SK-N-SH (cell line): Measurements from ENCODE around the gene THADA. TPM values are rescaled to one million over a fixed set of nuclear protein-coding genes. Genes with fewer than 3 reads are reported as not detected.

Source experiments
- CTCF ChIA-PET: fragments of 300-600, 350-600 bp; formaldehyde crosslinking; extraction: SDS; loops from one replicate; lab custom pipeline; 2021; lab: Yijun Ruan, JAX
- POLR2A ChIA-PET: fragments of 350-600 bp; sonication (Branson Sonifier 250); formaldehyde crosslinking; extraction: SDS; loops from one replicate; lab custom pipeline; 2020; ENCODE audit warnings: antibody characterized with exemption, inconsistent platforms; lab: Yijun Ruan, JAX
- DNase-seq: peaks from one replicate; pipeline ENCODE4 v3.0.0; 2012
- H2AFZ ChIP-seq: fragments of 200-600 bp; sonication (generic); 2 replicates; pipeline ENCODE4 v1.8.1; 2016; ENCODE audit warnings: antibody characterized with exemption, mild to moderate bottlenecking, low read depth
- H3F3A ChIP-seq: fragments of 200-600 bp; sonication (generic); replicated peaks from 2 replicates; pipeline ENCODE3; 2016; ENCODE audit warnings: antibody characterized with exemption, mild to moderate bottlenecking; ENCODE audit not compliant: insufficient read depth
- H3K27ac ChIP-seq, 2 experiments: fragments of 200-500 bp in 1 of 2; fragments of 200-600 bp in 1 of 2; sonication (Bioruptor generic) in 1 of 2; sonication (generic), shearing (Covaris generic) in 1 of 2; 2 replicates each; pipeline versions ENCODE4 v1.5.1 to v1.6.1; 2014 to 2016; ENCODE audit warnings: low read depth in 2 of 2, inconsistent platforms in 1 of 2, low read length in 1 of 2, mild to moderate bottlenecking in 1 of 2, mixed read lengths in 1 of 2
- H3K27me3 ChIP-seq: fragments of 200-600 bp; sonication (generic), shearing (Covaris generic); 2 replicates; pipeline ENCODE4 v1.6.1; 2016; ENCODE audit warnings: mixed run types; ENCODE audit not compliant: insufficient read depth
- H3K36me3 ChIP-seq, 2 experiments: fragments of 200-500 bp in 1 of 2; fragments of 200-600 bp in 1 of 2; sonication (Bioruptor generic) in 1 of 2; sonication (generic) in 1 of 2; replicated peaks in 1 of 2; 2 replicates each; pipeline versions ENCODE3 to v1.5.1; 2014 to 2016; ENCODE audit warnings: low read length in 1 of 2, mild to moderate bottlenecking in 1 of 2; ENCODE audit not compliant: insufficient read depth in 2 of 2, control insufficient read depth in 1 of 2
- H3K4me1 ChIP-seq, 2 experiments: fragments of 200-500 bp in 1 of 2; fragments of 200-600 bp in 1 of 2; sonication (Bioruptor generic) in 1 of 2; sonication (generic), shearing (Covaris generic) in 1 of 2; 2 replicates each; pipeline versions ENCODE4 v1.5.1 to v1.6.1; 2014 to 2016; ENCODE audit warnings: low read depth in 1 of 2, low read length in 1 of 2, mixed run types in 1 of 2; ENCODE audit not compliant: insufficient read depth in 2 of 2, control insufficient read depth in 1 of 2
- H3K4me2 ChIP-seq: fragments of 200-600 bp; sonication (generic), shearing (Covaris generic); 2 replicates; pipeline ENCODE4 v1.6.1; 2017; ENCODE audit warnings: mixed run types
- H3K4me3 ChIP-seq, 2 experiments: fragments of 200-500 bp in 1 of 2; fragments of 200-600 bp in 1 of 2; sonication (Bioruptor generic) in 1 of 2; sonication (generic), shearing (Covaris generic) in 1 of 2; 2 replicates each; pipeline versions ENCODE4 v1.5.1 to v1.8.1; 2014 to 2016; ENCODE audit warnings: low read depth in 2 of 2, inconsistent platforms in 1 of 2, low read length in 1 of 2, mild to moderate bottlenecking in 1 of 2, mixed read lengths in 1 of 2, moderate library complexity in 1 of 2
- H3K79me2 ChIP-seq: fragments of 200-600 bp; sonication (generic); 2 replicates; pipeline ENCODE4 v1.8.1; 2017; ENCODE audit warnings: mild to moderate bottlenecking; ENCODE audit not compliant: insufficient read depth
- H3K9ac ChIP-seq: fragments of 200-600 bp; sonication (generic); 2 replicates; pipeline ENCODE4 v1.6.1; 2017; ENCODE audit warnings: mixed run types
- H3K9me2 ChIP-seq: fragments of 200-600 bp; sonication (generic); 2 replicates; pipeline ENCODE4 v1.6.1; 2017; ENCODE audit warnings: mixed run types
- H3K9me3 ChIP-seq: fragments of 200-600 bp; sonication (generic); 2 replicates; pipeline ENCODE4 v1.6.1; 2017; ENCODE audit warnings: mixed run types, mild to moderate bottlenecking, moderate library complexity
- H4K20me1 ChIP-seq: fragments of 200-600 bp; sonication (generic); 2 replicates; pipeline ENCODE4 v1.6.1; 2017; ENCODE audit warnings: mild to moderate bottlenecking, mixed run types; ENCODE audit not compliant: insufficient read depth
- ELF1 ChIP-seq: IDR thresholded peaks from 2 replicates; pipeline ENCODE4 v1.4.0; 2012
- EZH2phosphoT487 ChIP-seq: fragments of 200-600 bp; sonication (generic); IDR thresholded peaks from 2 replicates; pipeline ENCODE4 v1.6.1; 2017; ENCODE audit warnings: low read depth, mixed run types, mild to moderate bottlenecking, antibody characterized with exemption, moderate library complexity, borderline replicate concordance
- FOXJ3 ChIP-seq: sonication (generic); formaldehyde crosslinking; IDR thresholded peaks from 2 replicates; pipeline ENCODE4 v1.5.1; 2020; ENCODE audit warnings: mild to moderate bottlenecking, missing genetic modification reagents
- GATA2 ChIP-seq: sonication (generic); formaldehyde crosslinking; IDR thresholded peaks from 2 replicates; pipeline ENCODE4 v1.5.0; 2020; ENCODE audit warnings: mild to moderate bottlenecking, missing genetic modification reagents
- MXI1 ChIP-seq: IDR thresholded peaks from 2 replicates; pipeline ENCODE4 v1.6.1; 2012; ENCODE audit warnings: mild to moderate bottlenecking, low read depth, low read length, improper control_type of control experiment
- PBX3 ChIP-seq: IDR thresholded peaks from 2 replicates; pipeline ENCODE4; 2012
- RAD21 ChIP-seq: IDR thresholded peaks from 2 replicates; pipeline ENCODE4 v1.6.1; 2012; ENCODE audit warnings: mild to moderate bottlenecking, low read length
- RXRA ChIP-seq: IDR thresholded peaks from 2 replicates; pipeline ENCODE4 v1.4.0; 2012; ENCODE audit warnings: low read depth, mild to moderate bottlenecking, borderline replicate concordance
- SMC3 ChIP-seq: IDR thresholded peaks from 2 replicates; pipeline ENCODE4 v1.6.1; 2012; ENCODE audit warnings: low read depth, low read length, improper control_type of control experiment
- TAF1 ChIP-seq: IDR thresholded peaks from 2 replicates; pipeline ENCODE4 v1.6.1; 2012; ENCODE audit warnings: low read depth, mild to moderate bottlenecking, low read length, moderate library complexity, borderline replicate concordance
- TEAD4 ChIP-seq: IDR thresholded peaks from 2 replicates; pipeline ENCODE4 v1.4.0; 2012; ENCODE audit warnings: mild to moderate bottlenecking, borderline replicate concordance; ENCODE audit not compliant: insufficient read depth
- WGBS: methylation state at CpG from one replicate; pipeline ENCODE4 v1.1.6; 2017; ENCODE audit warnings: low lambda C conversion rate; 5-methylcytosine and 5-hydroxymethylcytosine counted together
- polyA plus RNA-seq, 3 experiments: library from polyadenylated mRNA; depleted of rRNA; stranded (reverse); fragments of >200 nt; gene quantifications; 2 replicates each; pipeline ENCODE4 v1.2.3, GENCODE V29; 2012
- TF ChIP-seq, protein P1 (sequence below): IDR thresholded peaks from 2 replicates; pipeline ENCODE4 v1.4.0; 2012; ENCODE audit warnings: low read depth, borderline replicate concordance
- TF ChIP-seq, protein P2 (sequence below): IDR thresholded peaks from 2 replicates; pipeline ENCODE4 v1.4.0; 2012; ENCODE audit warnings: low read depth

THADA gene
- polyA plus RNA-seq, 1 of the 3 experiments (the other 2 are of a cell fraction): 25.6 TPM

DNA sequence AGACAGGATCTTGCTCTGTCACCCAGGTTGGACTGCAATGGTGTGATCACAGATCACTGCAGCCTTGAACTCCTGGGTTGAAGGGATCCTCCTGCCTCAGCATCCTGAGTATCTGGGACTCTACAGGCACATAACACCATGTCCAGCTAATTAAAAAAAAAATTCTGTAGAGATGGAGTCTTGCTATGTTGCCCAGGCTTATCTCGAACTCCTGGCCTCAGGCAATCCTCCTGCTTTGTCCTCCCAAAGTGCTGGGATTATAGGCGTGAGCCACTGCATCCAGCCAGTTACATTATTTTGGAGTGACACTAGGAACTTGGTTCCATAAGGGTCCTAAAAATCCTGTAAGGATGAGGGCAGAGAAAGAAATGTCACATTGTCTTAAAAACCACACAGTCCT, 280.4 kb downstream of the THADA start:
- DNase-seq: no peak
- 91% methylated on average over 2 of the region's 2 CpGs for WGBS
- Histone ChIP-seq H3K36me3 (peaks cover 0 to 3% of the 10 kb centered on the region in 2 experiments), H3K9ac (no peak overlapping the region), H3K27me3 (no peaks in the 10 kb centered on the region), H3K27ac (no peak overlapping the region), H4K20me1 (no peaks in the 10 kb centered on the region), H3K4me3 (no peak overlapping the region), H2AFZ (no peak overlapping the region), H3K9me2 (no peaks in the 10 kb centered on the region), H3K4me1 (peaks cover 33 to 47% of the 10 kb centered on the region in 2 experiments), H3K4me2 (no peak overlapping the region), H3K79me2 (no peaks in the 10 kb centered on the region), H3K9me3 (no peaks in the 10 kb centered on the region), H3F3A (peaks cover 44% of the 10 kb centered on the region)
- ChIA-PET POLR2A (no interaction called here), CTCF (no interaction called here)
- TF ChIP-seq MXI1: no peak
- TF ChIP-seq TEAD4: no peak
- no peak for TF ChIP-seq PBX3
- no peak for TF ChIP-seq TAF1
- TF ChIP-seq SMC3: no peak
- TF ChIP-seq RXRA: no peak
- TF ChIP-seq, protein P1, sequence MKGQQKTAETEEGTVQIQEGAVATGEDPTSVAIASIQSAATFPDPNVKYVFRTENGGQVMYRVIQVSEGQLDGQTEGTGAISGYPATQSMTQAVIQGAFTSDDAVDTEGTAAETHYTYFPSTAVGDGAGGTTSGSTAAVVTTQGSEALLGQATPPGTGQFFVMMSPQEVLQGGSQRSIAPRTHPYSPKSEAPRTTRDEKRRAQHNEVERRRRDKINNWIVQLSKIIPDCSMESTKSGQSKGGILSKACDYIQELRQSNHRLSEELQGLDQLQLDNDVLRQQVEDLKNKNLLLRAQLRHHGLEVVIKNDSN: no peak
- TF ChIP-seq RAD21: no peak

GRCh38 chr2:43314299-43314927, 281.4 kb downstream of the THADA start:
- Histone ChIP-seq H4K20me1 (no peaks in the 10 kb centered on the region), H3K27me3 (no peaks in the 10 kb centered on the region), H3K27ac (peak overlapping the region in 1 of 2 experiments; percentile 98; a peak in 2 of 4 replicates), H3K9me3 (no peaks in the 10 kb centered on the region), H3K36me3 (peaks cover 0 to 3% of the 10 kb centered on the region in 2 experiments), H3K79me2 (no peaks in the 10 kb centered on the region), H3K9me2 (no peaks in the 10 kb centered on the region), H3K4me1 (peaks cover 24 to 36% of the 10 kb centered on the region in 2 experiments), H3F3A (peaks cover 38% of the 10 kb centered on the region), H2AFZ (no peak overlapping the region), H3K4me2 (no peak overlapping the region), H3K4me3 (no peak overlapping the region), H3K9ac (no peak overlapping the region)
- DNase-seq: no peak
- WGBS: 91% methylated on average over 5 of the region's 5 CpGs
- CTCF ChIA-PET: interaction anchor here (1.2 to 3.6 kb wide), 6 partner anchors 13 to 170 kb away, joined by 3 to 19 read pairs (median 6); no protein-coding TSS in a partner anchor
- POLR2A ChIA-PET: no interaction called here
- no peak; the same call in 1 of the 2 replicates for TF ChIP-seq GATA2 (CRISPR knock-in tag)
- TF ChIP-seq, protein P1: no peak
- no peak for TF ChIP-seq EZH2phosphoT487
- TF ChIP-seq FOXJ3: no peak
- TF ChIP-seq, protein P2, sequence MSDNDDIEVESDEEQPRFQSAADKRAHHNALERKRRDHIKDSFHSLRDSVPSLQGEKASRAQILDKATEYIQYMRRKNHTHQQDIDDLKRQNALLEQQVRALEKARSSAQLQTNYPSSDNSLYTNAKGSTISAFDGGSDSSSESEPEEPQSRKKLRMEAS: no peak
- no peak for TF ChIP-seq ELF1
